Stimulated activated CD4-positive, alpha-beta T cell treated with anti-CD3 and anti-CD28 coated beads, Interleukin-15, amount 100 ng/mL, for 48 hours (primary cell): ENCODE data around the gene AFF3.
"Not testable (repeated sequence)": the region's sequence is repeated elsewhere in the genome, so short reads cannot be mapped to it uniquely, and the experiment has no call there.

Experiments
- DNase-seq, 2 donors: peaks; one replicate each; pipeline ENCODE4 v3.0.0-alpha.2; 2020; ENCODE audit warnings: low read depth in 2 of 2

AFF3 gene

DNA sequence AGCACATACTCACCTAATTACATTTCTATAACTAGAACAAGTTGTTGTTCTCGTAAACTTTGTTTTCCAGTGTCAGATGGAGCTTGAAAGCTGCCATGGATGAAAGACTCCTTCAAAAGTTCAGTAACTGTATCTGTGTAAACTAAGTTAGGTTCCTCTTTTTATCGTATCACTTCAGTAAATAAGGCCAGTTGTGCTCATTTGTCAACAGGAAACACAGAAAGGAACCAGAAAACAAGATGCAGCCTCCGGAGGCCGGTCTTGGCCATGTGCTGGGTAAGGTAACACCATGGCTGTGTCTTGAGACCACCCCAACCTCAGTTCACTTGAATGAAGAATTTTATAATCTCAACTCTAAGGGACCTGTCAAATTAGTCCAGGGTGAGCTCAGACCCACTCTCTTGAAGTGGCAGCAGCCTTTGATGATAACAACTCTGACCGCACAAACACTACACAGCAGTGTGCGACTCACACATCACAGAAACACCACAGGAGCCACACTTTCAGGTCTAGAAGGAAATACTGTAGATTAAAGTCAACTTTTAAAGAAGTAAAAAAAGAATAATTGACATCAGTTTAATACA is 213.8 kb downstream of the AFF3 start:
- DNase-seq: no peak

DNA sequence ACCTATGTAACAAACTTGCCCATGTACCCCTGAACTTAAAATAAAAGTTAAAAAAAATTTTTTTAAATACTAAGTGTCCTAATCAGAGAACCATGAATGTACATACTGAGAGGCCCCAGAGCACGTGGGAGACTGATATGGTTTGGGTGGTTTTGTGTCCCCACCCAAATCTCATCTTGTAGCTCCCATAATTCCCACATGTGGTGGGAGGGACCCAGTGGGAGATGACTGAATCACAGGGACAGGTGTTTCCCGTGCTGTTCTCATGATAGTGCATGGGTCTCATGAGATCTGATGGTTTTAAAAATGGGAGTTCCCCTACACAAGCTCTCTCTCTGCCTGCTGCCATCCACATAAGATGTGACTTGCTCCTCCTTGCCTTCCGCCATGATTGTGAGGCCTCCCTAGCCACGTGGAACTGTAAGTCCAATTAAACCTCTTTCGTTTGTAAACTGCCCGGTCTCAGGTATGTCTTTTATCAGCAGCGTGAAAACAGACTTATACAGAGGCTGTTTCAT is 214.6 kb downstream of the AFF3 start:
- DNase-seq: not testable (repeated sequence)

DNA sequence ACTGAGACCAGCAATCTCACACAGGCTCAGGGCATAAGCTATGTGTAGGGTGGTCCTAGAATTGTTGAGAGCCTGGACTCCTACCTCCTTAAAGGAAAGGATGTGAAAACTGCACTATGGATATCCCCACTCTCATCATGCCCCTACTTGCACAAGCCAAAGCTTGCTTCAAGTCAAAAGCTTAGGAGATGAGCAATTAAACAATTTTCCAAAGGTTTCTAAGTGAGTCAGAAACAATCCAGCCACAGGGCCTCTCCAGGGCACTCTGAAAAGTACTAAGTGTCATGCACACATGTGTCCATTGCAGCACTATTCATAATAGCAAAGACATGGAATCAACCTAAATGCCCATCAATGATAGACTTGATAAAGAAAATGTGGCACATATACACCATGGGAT is 215.4 kb downstream of the AFF3 start:
- DNase-seq: no peak

DNA sequence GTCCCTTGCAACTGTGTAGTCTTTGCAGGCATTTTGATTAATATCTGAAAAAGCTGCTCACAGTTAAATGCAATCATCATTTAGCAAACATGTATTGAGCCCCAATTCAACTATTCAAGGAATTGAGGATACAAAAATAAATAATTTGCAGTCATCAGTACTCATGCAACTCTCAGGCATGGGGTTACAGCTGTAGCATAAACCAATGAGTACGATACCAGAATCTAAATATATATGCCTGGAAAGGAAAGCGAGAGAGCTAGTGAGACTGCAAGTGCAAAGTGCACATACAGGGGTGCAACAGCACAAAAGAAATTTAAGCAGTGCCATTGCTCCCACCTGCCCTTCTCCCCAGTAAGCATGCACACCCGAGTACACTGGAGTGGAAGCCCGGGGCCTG is 216.4 kb downstream of the AFF3 start:
- DNase-seq: no peak

DNA sequence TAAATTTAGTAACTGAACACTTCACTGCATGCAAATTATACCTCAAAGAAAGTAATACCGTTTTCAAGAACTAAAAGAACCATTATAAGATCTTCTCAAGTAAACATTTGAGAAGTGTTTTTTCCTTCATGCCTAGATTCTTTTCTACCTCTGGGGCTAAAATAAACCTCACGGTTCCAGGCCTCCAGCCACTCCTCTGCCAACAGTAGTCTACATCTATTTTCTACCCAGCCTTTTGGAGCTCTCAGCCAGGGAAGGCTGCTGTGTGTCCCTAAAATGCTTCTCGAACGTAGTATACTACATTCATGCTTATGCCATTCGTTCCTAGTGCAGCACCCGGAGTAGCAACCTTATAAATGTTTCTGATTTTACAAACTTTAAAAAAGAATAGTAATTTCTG is 219.7 kb downstream of the AFF3 start:
- DNase-seq: no peak

DNA sequence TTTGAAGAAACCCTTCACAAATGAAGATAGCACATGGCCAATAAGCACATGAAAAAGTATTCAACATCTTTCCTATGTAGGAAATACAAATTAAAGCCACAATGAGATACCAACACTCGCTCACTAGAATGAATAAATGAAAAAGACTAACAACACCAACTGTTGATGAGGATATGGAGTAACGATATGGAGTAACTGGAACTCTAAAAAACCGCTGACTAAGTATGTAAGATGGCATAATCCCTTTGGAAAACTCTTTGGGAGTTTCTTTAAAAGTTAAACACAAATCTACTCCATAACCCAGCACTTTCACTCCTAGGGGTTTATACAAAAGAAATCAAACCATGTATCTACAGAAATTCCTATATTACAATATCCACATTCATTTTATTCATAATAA is 220.5 kb downstream of the AFF3 start:
- no peak for DNase-seq

DNA sequence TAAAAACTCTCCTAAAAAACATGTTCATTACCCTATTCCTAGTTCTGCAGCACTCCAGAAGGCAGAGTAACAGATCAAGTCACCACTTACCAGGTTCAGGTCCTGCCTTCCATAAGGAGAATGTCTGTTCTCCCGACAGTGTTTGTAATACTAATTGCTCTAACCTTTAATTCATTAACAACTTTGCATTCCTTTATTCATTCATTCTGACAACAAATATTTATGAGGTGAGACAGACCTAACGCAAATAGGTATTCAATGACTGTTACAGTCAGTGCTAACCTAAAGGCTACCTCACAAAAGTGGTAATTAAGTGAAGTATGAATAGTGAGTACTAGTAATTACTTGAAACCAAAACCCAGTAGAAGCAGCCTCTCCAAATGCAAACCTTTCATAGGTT is 224.0 kb downstream of the AFF3 start:
- DNase-seq: no peak

DNA sequence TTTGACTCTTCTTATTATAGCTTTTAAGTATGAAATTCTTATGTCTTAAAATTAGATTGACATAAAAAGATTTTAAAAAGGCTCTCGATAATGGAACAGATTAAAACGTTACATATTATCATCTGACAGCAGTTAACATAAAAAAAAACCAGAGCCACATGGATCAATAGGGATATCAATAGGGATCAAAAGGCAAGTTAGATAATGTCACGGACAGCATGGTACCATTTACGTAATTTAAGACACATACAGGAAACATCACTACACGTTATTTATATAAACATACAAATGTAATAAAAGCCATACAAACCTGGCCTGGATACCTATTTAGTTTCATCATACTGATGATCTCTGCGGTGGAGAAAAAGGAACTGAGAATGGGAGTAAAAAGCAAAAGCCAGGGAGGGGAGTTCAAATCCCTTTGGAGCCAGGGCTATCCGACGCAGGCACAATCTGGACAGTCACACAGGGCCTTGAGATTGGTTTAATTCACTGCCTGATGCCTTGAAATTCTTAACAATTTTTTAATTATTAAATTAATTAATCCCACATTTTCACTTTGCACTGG is 227.2 kb downstream of the AFF3 start:
- no peak for DNase-seq

DNA sequence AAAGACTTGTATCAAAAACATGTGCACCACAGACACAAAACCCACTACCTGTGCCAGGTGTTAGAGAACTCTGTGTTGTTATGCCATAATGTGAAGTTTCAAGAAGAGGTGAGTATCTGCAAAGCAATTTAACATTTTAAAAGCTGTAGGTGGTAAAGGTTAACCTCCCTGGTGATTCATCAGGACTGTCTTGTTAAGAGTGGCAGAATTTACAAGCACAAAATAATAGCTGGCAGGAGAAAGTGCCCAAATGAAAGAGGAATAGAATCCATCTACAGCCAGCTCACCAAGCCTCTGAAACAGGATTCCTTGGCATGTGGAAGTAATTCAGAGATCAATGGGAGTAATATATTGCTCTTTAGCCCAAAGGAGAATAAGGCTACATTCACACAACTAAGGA is 230.7 kb downstream of the AFF3 start:
- DNase-seq: no peak

DNA sequence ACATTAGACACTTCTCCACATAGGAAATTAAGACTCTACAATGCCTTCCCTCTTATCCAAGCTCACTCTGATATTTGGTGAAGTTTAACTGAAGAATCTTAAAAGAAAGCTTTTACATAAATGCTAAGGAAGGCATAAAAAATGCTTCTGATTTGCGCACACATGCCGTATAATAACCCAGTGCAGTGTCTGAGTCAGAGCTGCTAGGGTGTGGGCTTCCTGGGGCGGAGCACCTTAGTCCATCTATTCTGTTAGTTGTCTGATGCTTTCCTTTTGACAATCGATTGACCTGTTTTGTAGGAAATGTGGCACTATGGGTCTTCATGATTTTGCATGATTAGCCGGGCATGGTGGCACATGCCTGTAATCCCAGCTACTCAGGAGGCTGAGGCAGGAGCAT is 231.5 kb downstream of the AFF3 start:
- no peak for DNase-seq

DNA sequence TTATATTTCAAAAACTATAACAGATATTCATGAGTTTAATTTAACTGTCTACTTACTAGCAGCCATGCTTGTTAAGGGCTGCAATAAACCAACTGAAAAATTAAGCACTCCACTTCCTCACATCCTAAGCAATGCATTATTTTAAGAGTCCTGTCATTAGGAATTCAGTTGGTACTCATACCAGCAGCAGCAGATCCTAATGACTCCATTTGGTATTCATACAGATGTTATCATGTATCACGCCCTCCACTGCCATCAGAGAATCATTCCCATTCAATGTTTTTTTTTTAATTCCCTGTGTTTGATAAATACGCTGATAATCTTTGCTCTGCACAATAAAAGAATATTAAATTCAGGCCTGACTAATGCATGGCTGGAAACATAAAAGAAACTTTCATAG is 236.8 kb downstream of the AFF3 start:
- DNase-seq: no peak

DNA sequence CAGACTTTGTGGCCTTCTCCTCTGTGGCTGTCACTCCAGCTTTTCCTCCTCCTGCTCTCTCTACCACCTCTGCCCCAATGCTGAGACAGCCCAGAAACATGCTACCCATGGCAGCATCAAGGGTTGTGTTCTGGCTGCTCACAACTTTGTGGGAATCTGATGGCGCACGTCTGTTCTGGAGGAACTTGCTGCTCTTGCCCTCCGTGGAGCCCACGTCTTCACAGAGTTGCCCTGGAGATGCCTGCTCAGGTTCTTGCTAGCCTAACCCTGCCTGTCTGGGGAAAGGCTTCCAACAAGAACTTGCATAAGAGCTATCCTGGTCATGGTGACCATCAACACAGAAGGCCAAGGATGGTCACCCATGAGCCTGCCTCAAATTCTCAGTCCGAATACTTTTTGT is 237.4 kb downstream of the AFF3 start:
- no peak for DNase-seq

DNA sequence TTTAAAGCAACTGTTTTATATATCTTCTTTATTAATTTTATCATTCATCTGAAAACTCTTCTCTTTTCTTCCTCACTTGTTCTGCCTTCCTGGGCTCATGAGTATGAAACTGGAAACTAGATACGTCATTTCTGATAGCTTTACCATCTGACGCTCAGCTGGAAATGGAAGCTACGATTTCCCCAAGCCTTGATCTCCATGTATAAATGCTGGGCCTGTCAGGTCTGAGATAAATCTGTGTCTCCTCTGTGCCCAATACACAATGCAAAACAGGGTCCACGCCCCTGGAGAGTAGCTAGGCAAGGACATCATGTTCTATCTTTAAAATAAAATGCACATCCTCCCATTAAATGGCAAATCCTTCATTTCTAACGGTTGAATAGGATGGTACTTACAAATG is 238.4 kb downstream of the AFF3 start:
- DNase-seq: no peak

DNA sequence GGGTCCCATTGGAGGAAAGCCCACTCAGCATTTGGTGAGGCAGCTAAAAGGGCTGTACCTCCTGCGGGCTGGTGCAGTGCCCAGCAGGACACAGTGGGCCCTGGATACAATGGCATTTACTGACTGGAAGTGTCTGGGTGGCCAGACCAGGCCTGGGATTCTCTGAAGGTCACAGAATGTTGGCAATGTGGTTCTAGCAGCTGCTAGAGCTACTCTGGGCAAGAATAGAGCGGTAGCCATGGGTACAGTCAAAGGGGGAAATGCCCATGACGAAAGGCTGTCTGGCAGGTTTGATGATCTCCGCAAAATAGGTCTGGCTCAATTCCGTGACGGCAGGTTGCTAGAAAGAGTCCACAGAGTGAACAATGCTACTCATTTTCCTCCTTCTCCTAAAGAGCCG is 241.8 kb downstream of the AFF3 start:
- no peak for DNase-seq

DNA sequence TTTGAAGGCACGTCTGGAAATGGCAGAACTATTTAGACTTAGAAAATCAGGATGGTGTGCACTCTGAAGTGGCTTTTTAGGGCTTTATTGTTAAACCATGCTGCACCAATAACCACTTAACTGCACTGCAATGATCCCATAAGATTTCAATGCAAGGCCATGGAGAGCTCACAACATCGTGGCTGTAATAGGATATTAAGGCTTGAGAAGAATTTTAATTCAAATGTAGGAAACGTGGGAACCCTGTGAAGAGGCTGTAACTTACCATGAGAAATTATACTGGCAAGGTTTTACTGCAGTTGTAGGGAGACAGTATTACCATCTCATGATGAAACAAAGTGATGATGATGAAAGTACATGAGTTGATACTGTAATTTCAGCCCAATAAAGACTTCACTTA is 242.5 kb downstream of the AFF3 start:
- no peak for DNase-seq

DNA sequence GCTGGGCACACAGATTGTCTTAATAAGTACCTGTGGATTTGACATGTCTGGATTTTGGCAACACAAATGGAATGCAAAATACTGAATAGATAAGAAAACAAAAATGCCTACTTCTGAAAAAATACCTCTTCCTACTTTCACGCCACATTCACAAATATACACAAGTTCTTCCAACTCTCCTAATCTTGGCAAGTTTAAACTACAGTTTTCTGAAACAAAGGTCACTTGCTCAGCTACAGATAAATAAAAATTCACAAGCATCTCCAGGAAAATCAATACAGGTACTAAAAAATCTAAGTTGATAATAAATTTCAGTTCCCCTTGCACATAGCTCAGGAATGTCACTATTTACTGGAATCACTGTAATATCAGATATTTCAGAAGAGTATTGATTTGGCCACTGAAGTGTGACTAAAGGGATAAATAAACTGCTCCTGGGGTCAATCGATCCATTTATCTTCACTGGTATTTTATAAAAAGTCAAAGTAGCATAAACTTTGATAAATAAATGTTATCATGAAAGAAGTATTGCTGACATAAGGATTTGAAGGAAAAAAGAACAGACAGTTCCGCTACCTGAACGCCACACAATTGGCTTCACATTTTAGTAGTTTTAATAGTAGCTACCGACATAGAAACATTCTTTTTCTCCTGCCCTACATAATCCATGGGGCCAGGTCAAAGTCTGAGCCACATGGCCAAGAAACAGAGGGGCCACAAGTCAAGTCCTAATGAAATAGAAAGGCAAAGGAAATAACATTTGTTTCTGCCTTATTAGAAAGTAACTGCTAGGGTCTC is 243.1 kb downstream of the AFF3 start:
- DNase-seq: no peak

DNA sequence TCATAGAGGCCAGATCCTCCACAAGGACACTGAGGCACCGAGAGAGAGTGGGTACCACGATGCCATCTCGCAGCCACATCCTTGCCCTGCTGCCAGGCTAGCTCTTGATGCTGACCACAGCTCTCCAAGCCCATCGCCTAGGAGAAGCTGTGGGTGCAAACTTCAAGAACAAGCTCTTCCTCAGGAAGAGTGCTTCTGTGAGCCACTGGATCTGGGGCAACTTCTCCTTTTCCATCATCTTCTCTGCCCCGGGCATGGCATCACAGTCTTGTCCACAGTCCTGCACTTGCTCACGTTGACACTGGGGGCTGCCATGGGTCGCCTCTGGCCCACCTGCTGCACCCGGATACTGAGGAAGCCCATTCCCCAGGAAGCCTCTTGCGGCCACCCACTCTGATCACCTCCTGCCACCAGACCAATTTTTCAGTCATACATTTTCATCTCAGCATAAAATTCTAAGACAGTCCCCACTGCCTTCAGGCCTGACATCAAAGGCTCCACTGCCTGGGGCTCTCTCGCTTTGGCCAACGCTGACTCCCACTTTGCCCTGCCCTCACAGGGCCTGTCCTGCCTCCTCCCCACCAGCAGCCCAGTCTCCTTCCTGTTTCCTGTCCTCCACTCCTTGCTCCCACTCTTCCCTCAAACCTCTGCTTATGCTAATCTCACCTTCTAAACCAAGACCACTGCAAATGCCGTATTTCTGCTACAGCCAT is 243.9 kb downstream of the AFF3 start:
- DNase-seq: no peak

DNA sequence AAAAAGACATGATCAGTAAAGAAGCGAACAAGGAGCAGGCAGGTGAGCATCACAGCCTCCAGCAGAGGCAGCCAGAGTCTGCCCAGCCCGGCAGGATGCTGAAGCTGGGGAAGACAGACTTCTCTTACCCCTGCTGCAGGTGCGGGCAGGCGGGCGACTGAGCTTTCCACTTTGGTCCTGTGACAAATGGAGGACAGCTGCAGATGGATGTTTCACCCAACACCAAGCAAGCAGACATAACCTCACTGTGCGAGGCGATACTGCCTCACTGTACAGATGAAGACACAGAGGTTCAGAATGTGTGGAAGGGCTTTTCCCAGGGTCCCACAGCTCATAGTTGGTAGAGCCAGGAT is 251.0 kb downstream of the AFF3 start:
- no peak for DNase-seq

DNA sequence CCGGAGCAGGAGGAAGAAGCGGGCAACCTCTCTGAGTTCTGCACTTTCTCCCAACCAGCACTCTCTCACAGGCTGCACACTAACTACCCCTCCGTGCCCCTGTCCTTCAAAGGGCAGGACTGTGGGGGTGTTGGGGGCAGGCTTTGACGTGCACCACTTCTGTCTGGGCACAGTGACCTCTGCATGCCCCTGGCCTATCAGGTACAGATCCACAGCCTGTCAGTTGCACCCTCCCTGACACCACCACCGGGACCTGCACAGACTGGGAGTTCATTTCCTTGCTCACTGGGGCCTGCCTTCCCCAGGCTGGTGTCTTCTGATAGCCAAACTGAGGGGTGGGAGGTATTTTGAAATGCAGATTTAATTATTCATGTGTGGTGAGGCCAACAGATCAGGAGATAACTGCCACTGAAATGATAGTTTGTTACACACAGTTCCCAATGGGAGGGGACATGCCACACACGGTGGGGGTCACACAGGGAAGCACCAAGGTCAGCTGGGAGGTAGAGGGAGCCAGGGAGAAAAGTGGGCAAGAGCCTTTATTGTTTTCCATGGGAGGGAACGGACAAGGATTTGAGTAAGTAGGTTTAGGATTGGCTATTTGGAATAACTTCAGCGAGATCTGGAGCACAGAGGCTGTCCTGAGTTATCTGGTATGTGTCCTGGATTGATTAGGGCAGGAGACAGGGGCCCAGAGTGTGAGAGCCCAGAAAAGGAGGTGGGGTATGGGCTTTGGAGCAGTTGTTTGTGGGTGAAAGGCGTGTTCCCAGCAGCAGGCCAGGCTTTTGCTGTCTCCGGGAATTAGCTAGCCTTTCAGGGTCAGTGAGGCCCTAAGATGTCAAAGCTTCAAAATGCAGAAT is 251.6 kb downstream of the AFF3 start:
- DNase-seq: no peak

DNA sequence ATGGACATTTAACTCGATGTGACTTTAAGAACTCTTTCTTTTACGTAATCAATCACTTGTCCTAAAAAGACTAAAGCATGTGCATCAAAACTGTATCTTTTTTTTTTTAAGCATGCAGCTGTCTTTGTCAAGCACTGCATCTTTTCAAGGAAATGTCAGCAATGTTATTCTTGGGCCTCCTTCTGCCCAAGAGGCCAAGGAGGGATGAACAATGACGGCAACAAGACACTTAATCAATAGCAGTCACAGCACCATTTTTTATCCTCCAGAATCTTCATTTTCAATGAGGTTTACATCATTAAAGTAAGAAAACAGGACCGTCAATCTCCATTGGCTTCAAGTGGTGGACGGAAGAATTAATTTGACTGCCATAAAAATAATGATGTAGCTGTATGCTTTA is 253.8 kb downstream of the AFF3 start:
- no peak for DNase-seq

DNA sequence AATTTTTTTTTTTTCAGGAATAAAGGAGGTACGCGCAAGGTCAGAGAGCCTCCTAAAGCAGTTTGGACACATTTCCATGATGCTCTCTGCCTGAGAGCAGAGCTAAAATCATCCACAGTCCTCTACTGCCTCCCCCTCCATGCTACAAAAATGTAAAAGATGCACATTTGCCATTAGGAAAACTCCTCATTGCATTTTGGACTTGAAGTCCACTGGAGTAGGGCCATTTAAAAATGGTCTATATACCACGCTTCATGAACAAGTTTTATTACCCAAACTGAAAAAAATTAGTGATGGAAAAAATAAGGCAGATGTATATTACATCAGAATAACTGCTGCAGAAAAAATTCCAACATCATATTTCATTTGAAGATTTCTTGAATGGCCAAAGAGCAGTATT is 256.0 kb downstream of the AFF3 start:
- DNase-seq: no peak

DNA sequence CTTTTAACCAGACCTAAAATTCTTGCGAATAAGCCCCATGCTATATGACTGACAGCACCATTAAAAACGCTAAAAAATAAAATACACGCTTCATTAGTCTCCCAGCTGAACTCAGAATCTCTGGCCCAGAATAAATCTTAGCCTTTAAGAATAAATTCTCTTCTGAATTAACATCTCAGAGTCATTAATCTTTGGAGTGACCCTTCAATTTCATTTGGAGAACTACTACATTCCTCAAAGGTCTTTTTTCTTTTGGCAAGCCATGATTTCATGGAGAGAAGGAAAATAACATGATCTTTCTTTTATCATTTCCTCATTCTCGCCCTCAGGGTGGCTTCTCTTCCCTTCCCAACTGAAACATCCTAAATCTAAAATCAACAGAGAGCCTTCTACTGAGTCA is 259.0 kb downstream of the AFF3 start:
- DNase-seq: no peak
